ENCODE results near the gene IDI2. TPM values are rescaled to one million over a fixed set of nuclear protein-coding genes. Genes with fewer than 3 reads are reported as not detected.

IDI2 gene
- total RNA-seq, 2 donors from 2014 or later: 0.26 TPM; not detected in 1

DNA sequence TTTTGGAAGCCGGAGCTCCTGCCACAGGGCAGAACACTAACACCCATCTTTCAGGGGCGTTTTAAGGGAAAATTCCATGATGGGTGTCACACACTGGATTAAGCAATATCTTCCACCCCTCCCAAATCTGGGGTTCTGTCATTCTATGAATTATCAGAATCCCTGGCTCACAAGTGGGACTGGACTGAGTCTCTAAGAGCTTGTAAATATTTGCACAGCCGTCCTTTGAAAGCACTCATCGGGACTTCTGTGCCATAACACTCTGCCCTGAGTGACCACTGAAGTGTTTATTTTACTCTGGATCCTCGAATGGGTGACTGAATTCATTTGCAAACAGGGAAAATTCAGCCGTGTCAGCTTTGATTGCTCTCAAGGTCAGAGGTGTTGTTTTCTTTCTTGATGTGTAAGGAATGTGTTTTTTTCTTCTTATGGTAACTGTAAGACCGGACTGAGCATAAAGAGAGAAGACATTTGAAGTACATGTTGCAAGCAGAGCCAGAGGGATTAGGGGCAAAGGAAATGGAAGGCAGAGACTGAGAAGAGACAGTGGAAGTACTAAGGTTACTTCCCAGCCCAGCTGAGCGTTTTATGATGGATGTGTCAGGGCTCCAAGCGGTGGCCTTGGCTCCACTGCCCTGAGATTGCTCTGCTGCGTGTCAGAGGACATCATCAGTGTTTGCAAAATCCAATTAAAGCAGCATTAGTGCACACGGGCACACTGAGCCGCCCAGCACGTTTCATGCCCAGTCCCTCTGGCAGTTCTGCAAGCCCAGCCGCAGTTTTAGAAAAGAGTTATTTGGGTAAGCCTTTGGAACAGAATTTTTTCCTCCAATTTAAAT lies 55.1 kb downstream of the IDI2 start:
- peaks cover 3% of the 10 kb centered on the region for H3K9me3 Mint-ChIP-seq
- peaks cover 11% of the 10 kb centered on the region for H3K4me1 Mint-ChIP-seq
- ATAC-seq (replicated peaks): no peak
- no peak overlapping the region for H3K27ac Mint-ChIP-seq
- H3K27me3 Mint-ChIP-seq: peaks cover 14% of the 10 kb centered on the region
- H3K4me3 Mint-ChIP-seq: no peak overlapping the region
- H3K36me3 Mint-ChIP-seq (ENCODE audit: low read depth): no peaks in the 10 kb centered on the region

DNA sequence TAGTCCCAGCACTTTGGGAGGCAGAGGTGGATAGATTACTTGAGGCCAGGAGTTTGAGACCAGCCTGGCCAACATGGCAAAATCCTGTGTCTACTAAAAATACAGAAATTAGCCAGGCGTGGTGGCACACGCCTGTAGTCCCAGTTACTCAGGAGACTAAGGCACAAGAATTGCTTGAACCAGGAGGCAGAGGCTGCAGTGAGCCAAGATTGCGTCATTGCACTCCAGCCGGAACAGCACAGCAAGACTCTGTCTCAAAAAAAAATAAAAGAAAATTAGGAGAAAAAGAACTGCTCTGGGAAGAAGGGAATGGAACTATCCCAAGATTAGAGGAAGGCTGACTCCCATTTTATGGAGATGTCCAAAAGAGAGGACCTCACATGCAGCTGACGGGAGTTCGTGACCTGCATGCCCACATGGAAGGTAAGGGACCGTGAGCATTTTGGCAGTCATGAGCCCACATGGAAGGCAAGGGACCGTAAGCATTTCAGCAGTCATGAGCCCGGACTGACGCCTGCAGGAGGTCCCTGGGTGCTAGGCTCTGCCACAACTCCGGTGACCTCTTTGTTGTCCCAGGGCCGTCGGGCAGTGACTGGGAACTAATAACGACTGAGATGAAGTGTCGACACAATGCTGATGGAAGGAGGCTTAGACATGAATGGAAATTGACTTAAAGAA lies 56.0 kb downstream of the IDI2 start:
- Mint-ChIP-seq H3K4me1 (peaks cover 11% of the 10 kb centered on the region), H3K27ac (no peak overlapping the region), H3K9me3 (peaks cover 3% of the 10 kb centered on the region), H3K36me3 (ENCODE audit: low read depth) (no peaks in the 10 kb centered on the region), H3K27me3 (peaks cover 14% of the 10 kb centered on the region), H3K4me3 (no peak overlapping the region)
- ATAC-seq (replicated peaks): no peak

Other genes with a start within 250 kb of the IDI2 start
- gene LARP4B, start 94.2 kb downstream of the IDI2 start, total RNA-seq: 100 to 1,000 TPM in 1 of 2 donors, 10 to 100 TPM in 1; 85.5 to 119 TPM
- 100 to 1,000 TPM in 1 of 2 donors, 10 to 100 TPM in 1; 68.6 to 101 TPM for gene GTPBP4, start 37.4 kb downstream of the IDI2 start, total RNA-seq
- gene IDI1, start 23.3 kb upstream of the IDI2 start, total RNA-seq: 10 to 100 TPM; 59.0 to 87.9 TPM
- 10 to 100 TPM; 23.8 to 31.3 TPM for gene WDR37, start 30.5 kb upstream of the IDI2 start, total RNA-seq

All from activated T-helper 17 cell treated with anti-CD3 and anti-CD28 coated beads, Interleukin-2, amount 50 U/mL, for 72 hours (primary cell).